HUES64 (cell line): ENCODE measurements around the gene DDX60.
"Not testable (repeated sequence)": the region's sequence is repeated elsewhere in the genome, so short reads cannot be mapped to it uniquely, and the experiment has no call there.

ENCODE experiments used
- H3K27ac ChIP-seq: 2 replicates; pipeline ENCODE4 v1.7.0; 2013; ENCODE audit warnings: low read depth, low read length, inconsistent platforms
- H3K27me3 ChIP-seq: 2 replicates; pipeline ENCODE4 v1.6.1; 2013; ENCODE audit warnings: mild to moderate bottlenecking, low read length; ENCODE audit not compliant: insufficient read depth
- H3K36me3 ChIP-seq: 2 replicates; pipeline ENCODE4 v1.6.1; 2013; ENCODE audit warnings: mild to moderate bottlenecking, low read length; ENCODE audit not compliant: insufficient read depth
- H3K4me1 ChIP-seq: 2 replicates; pipeline ENCODE4 v1.6.1; 2013; ENCODE audit warnings: mild to moderate bottlenecking, low read length, moderate library complexity; ENCODE audit not compliant: insufficient read depth
- H3K4me3 ChIP-seq: 2 replicates; pipeline ENCODE4 v1.5.1; 2013; ENCODE audit warnings: mild to moderate bottlenecking, low read length, moderate library complexity
- H3K9ac ChIP-seq: 2 replicates; pipeline ENCODE4 v1.6.1; 2013; ENCODE audit warnings: mild to moderate bottlenecking, low read depth, low read length
- H3K9me3 ChIP-seq: 2 replicates; pipeline ENCODE4 v1.6.1; 2013; ENCODE audit warnings: low read depth, low read length; ENCODE audit not compliant: insufficient read depth
- WGBS: fragments of 150-250, 120-280 bp; methylation state at CpG from one replicate; pipeline ENCODE4 v1.1.7; 2013; ENCODE audit warnings: missing lambda C conversion rate; 5-methylcytosine and 5-hydroxymethylcytosine counted together

DDX60 gene

DNA sequence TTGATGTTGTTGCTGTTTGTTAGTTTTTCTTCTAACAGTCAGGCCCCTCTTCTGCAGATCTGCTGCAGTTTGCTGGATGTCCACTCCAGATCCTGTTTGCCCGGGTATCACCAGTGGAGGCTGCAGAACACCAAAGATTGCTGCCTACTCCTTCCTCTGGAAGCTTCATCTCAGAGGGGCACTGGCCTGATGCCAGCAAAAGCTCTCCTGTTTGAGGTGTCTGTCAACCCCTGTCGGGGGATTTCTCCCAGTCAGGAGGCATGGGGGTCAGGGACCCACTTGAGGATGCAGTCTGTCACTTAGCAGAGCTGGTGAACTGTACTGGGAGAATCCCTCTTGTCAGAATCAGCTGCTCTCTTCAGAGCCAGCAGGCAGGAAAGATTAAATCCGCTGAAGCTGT lies 12.0 kb upstream of the DDX60 start:
- not testable (repeated sequence) for H3K9ac ChIP-seq, H3K4me1 ChIP-seq, H3K36me3 ChIP-seq, H3K4me3 ChIP-seq, H3K9me3 ChIP-seq, H3K27ac ChIP-seq, H3K27me3 ChIP-seq
- 87% methylated on average over 3 of the region's 3 CpGs for WGBS

DNA sequence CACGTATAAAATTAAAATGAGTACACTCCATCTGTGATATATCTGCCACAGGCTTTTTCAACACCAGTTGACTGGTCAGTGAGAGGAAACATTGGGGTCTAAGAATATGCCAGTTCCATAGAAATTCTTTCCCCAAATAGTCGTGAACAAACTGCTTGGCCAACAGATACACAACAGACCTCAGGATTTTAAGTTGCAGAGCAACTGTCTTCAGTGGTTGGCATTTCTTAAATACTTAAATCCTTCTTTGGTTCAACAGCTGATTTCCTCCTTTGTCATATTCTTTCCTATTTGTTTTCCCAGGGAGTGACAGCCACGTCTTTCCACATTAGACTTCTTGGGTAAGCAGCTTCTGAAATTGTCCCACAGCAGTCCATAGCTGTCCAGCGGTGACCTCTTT lies 7.0 kb upstream of the DDX60 start:
- no peaks in the 10 kb centered on the region for H3K27me3 ChIP-seq
- no peaks in the 10 kb centered on the region for H3K36me3 ChIP-seq
- WGBS, result 88% methylated on average over 4 of the region's 4 CpGs
- H3K9me3 ChIP-seq, result no peaks in the 10 kb centered on the region
- H3K9ac ChIP-seq, result no peak overlapping the region
- H3K4me1 ChIP-seq, result no peaks in the 10 kb centered on the region
- H3K27ac ChIP-seq, result no peak overlapping the region
- H3K4me3 ChIP-seq, result no peak overlapping the region

DNA sequence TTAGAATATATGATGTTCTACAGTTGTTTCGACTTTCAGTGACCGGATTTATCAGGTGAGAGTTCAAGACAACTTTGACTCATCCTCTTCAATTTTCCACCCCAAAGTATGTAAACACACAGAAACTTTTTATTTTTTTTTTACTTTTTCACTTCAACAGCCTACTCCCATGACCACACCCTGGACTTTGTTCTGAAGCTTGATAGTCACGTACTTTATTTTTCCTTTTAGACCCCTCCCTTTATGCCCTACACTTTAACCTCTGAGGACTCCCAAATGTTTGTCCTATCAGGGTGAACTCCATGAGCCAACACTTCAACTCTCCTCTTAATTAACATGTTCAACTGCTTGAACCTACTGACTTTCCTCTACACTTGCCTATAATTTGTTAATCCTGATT lies 2.5 kb upstream of the DDX60 start:
- H3K27ac ChIP-seq, result no peak overlapping the region

DNA sequence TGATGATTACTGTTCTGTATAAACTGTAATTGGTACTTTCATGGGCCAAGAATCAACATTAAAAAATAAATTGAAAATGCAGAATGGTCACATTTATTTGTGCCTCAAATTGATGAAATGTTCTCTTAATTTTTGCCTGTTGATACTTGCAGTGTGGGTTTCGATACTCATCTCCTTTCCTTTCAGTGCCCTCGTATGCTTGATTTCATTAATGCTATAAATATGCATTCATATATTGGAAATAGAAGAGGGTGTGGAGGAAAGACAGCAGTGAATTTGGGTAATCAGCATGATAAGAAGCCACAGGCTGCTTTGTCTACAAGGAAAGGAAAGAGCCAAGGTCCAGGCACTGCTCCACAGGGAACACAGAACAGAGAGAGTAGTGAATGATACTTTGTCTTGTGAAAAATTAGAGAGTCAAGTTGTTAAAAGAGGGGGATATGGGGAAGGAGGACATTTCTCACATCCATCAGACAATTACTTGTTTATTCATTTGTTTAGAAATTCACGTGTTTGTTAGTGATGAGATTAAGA lies 1.0 kb upstream of the DDX60 start:
- H3K9ac ChIP-seq, result no peak overlapping the region
- no peaks in the 10 kb centered on the region for H3K9me3 ChIP-seq
- H3K27me3 ChIP-seq, result no peaks in the 10 kb centered on the region
- H3K4me3 ChIP-seq, result no peak overlapping the region
- H3K4me1 ChIP-seq, result peaks cover 15% of the 10 kb centered on the region
- no peak overlapping the region for H3K27ac ChIP-seq
- 75% methylated on average over 1 of the region's 3 CpGs for WGBS
- H3K36me3 ChIP-seq, result no peaks in the 10 kb centered on the region

More for the DNA sequence above, 2.5 kb upstream of the DDX60 start:
- Histone ChIP-seq H3K36me3 (no peaks in the 10 kb centered on the region), H3K9ac (no peak overlapping the region), H3K9me3 (no peaks in the 10 kb centered on the region), H3K4me1 (peaks cover 15% of the 10 kb centered on the region), H3K4me3 (no peak overlapping the region), H3K27me3 (no peaks in the 10 kb centered on the region)
- WGBS, result 98% methylated on average over 3 of the region's 3 CpGs

DNA sequence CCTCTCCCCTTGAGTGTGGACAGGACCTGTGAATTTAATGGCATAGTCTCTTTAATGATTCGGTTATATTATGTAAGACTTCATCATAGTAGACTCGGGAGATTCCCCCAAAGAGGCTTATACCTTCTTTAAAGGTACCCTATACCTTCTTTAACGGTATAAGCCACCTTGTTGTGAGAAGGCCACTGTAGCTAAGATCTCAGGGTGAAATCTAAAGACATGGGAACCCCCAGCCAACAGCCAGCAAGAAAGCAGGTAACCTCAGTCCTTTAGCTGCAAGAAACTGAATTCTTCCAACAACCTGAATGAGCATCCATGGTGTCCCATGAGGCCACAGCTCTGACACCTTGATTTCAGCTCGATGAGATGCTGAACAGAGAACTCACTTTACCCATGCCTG lies 931 bp downstream of the DDX60 start:
- Histone ChIP-seq H3K27me3 (no peaks in the 10 kb centered on the region), H3K27ac (no peak overlapping the region), H3K4me1 (peaks cover 15% of the 10 kb centered on the region), H3K9ac (no peak overlapping the region), H3K36me3 (no peaks in the 10 kb centered on the region), H3K9me3 (no peaks in the 10 kb centered on the region), H3K4me3 (peak overlapping the region; percentile 80; the same call in 1 of the 2 replicates)
- WGBS, result 91% methylated on average over 4 of the region's 4 CpGs

DNA sequence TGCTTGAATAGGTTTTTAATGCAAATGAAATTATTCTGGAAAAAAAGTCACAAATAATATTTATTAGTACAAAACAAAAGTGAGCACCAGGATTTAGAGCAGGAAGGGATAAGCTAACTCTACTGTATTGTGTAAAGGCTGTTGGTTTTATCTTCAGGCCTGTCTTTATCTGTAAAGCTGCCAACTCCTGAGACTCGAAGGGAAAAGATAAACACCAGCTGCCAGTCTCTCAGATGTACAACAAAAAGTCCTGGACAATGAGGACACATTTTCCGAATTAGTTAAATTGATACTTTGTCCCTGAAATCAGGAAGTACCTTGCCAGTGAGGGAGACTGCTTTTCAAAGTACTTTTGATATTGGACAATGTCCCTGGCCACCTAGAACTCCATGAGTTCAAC lies 8.8 kb downstream of the DDX60 start:
- H3K4me1 ChIP-seq, result no peaks in the 10 kb centered on the region
- no peaks in the 10 kb centered on the region for H3K27me3 ChIP-seq
- H3K36me3 ChIP-seq, result no peaks in the 10 kb centered on the region
- H3K9me3 ChIP-seq, result no peaks in the 10 kb centered on the region
- no peak overlapping the region for H3K4me3 ChIP-seq
- H3K9ac ChIP-seq, result no peak overlapping the region
- H3K27ac ChIP-seq, result no peak overlapping the region
- 89% methylated on average over 2 of the region's 2 CpGs for WGBS

DNA sequence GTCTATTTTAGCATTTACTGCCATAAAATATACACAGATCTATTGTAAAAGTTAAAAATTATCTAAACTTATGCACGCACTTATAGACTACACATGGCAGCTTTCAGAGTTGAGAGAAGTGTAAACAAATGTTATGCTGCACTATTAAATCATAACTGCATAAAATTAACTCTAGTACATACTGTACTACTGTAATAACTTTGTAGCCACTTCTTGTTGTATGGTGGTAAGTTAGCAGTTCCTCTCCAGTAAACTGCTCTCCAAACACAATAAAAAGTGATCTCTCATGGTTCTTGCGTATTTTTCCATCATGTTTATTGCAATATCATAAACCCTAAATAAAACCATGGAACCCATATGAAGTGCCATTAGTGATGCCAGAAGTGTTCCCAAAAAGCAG lies 9.6 kb downstream of the DDX60 start:
- Histone ChIP-seq H3K4me1 (no peaks in the 10 kb centered on the region), H3K9ac (no peak overlapping the region), H3K4me3 (no peak overlapping the region), H3K9me3 (no peaks in the 10 kb centered on the region), H3K36me3 (no peaks in the 10 kb centered on the region), H3K27me3 (no peaks in the 10 kb centered on the region), H3K27ac (no peak overlapping the region)
- WGBS, result 96% methylated on average over 1 of the region's 2 CpGs

DNA sequence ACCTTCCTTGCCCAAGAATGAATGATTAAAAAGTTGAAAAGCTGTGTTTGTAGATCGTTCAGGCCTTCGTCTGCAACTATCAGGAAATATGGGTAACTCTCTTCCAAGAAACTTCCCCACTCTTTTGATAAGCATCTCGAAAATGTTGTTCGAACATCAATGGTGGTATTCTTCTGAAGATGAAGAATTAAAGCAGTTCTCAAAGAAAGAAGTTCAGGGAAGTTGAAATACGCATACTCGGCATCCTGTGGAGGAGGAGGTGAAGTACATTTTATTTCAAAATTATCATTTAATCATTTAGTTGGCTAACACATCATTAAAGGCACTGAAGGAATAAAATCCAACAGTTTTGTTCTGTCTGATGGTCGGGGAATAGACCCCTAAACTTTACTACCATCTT lies 12.1 kb downstream of the DDX60 start:
- Histone ChIP-seq H3K36me3 (no peaks in the 10 kb centered on the region), H3K27ac (no peak overlapping the region), H3K4me3 (no peak overlapping the region), H3K27me3 (no peaks in the 10 kb centered on the region), H3K9me3 (no peaks in the 10 kb centered on the region), H3K9ac (no peak overlapping the region), H3K4me1 (no peaks in the 10 kb centered on the region)
- WGBS, result 99% methylated on average over 5 of the region's 7 CpGs

DNA sequence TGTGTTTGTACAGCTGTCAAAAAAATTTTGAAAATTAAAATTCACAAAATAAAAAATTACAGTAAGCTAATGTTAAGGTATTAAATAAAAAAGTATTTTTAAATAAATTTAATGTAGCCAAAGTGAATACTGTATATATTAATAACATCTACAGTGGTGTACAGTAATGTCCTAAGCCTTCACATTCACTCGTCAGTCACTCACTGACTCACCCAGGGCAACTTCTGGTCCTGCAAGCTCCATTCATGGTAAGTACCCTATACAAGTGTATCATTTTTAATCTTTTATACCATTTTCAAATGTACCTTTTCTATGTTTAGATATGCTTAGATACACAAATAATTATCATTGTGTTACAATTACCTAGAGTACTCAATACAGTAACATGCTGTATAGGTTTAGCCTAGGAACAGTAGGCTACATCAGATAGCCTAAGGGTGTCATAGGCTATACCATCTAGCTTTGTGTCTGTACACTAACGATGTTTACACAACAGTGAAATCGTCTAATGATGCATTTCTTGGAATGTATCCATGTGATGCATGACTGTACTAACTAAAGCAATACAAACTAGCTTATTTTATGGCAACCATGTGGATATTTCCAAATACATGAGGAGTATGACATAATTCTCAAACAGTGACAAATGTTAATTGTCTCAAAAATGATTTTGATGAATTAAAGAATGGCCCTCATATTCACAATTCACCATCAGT lies 13.7 kb downstream of the DDX60 start:
- H3K27ac ChIP-seq, result no peak overlapping the region
- H3K36me3 ChIP-seq, result no peaks in the 10 kb centered on the region
- 93% methylated on average over 3 of the region's 3 CpGs for WGBS

DNA sequence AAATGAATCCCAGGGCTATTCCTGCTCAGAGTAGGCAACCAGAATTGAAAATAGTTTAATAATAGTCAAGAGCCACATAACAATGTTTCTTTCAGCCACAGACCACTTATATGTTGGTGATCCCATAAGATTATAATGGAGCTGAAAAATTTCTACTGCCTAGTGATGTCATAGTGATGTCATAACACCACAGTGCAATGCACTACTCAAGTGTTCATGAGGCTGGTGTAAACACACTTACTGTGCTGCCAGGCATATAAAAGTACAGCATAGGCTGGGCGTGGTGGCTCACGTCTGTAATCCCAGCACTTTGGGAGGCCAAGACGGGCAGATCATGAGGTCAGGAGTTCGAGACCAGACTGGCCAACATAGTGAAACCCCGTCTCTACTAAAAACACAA lies 15.1 kb downstream of the DDX60 start:
- not testable (repeated sequence) for H3K27ac ChIP-seq, H3K27me3 ChIP-seq, H3K9me3 ChIP-seq, H3K4me1 ChIP-seq, H3K4me3 ChIP-seq, H3K9ac ChIP-seq, H3K36me3 ChIP-seq
- WGBS, result 96% methylated on average over 5 of the region's 5 CpGs

More for the DNA sequence above, 13.7 kb downstream of the DDX60 start:
- Histone ChIP-seq H3K27me3 (no peaks in the 10 kb centered on the region), H3K9me3 (no peaks in the 10 kb centered on the region), H3K4me1 (no peaks in the 10 kb centered on the region), H3K4me3 (no peak overlapping the region), H3K9ac (no peak overlapping the region)

DNA sequence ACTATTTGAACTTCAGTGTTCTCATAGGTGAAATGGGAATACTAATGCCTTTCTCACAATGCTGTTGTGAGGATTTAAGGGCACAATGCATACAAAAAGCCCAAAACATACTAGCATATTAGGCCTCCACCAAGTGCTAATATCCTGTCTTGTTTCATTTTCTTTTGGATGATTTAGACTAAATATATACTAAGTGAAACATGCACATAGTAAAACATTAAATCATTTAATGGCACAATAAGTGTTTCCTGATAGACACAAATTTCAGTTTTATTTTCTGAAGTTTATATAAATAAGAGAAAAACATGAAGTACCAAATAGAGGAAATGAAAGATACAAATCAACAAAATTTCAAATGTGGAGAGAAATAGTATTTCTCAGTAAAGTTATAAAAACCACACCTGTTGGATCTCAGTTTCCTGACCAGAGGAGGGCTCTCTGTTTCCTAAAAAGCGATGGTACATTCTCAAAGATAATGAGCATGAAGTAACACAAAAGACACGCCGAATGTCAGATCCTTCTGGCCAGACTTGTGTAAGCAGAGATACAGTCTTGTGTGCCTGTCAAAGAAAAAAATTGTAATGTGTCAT lies 25.1 kb downstream of the DDX60 start:
- H3K36me3 ChIP-seq, result no peaks in the 10 kb centered on the region
- no peak overlapping the region for H3K9ac ChIP-seq
- 97% methylated on average over 3 of the region's 3 CpGs for WGBS
- no peak overlapping the region for H3K4me3 ChIP-seq
- H3K27me3 ChIP-seq, result no peaks in the 10 kb centered on the region
- no peak overlapping the region for H3K27ac ChIP-seq
- H3K4me1 ChIP-seq, result no peaks in the 10 kb centered on the region
- no peaks in the 10 kb centered on the region for H3K9me3 ChIP-seq
